ENCODE measurements around the gene INSR.

Gene INSR

DNA sequence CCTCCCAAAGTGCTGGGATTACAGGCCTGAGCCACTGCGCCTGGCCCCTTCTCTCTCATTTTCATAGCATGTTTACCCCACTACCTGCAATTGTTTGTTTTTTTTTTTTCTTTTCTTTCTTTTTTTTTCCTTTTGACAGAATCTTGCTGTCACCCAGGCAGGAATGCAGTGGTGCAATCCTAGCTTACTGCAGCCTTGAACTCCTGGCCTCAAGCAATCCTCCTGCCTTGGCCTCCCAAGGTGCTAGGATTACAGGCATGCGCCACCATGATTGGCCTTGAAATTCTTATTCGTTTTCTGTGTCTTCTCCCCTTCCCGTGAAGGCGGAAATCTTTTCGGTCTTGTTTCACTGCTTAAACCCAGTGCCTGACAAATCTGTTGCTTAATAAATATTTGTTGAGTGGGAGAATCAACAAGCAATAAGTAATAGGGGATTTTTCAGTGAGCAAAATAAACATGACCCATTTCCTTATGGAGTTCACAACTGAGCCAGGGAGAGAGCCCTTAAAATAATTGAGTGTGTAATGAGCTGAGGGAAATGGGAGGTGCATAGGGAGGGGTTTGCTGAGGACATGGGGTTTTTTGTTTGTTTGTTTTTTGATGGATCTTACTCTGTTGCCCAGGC is 1.8 kb upstream of the INSR start:
- DNase-seq (ENCODE audit: low read depth, low spot score): no peak

GRCh38 chr19:7294558-7295212 is 471 bp upstream of the INSR start:
- peak; percentile 65 for DNase-seq (ENCODE audit: low read depth, low spot score)

DNA sequence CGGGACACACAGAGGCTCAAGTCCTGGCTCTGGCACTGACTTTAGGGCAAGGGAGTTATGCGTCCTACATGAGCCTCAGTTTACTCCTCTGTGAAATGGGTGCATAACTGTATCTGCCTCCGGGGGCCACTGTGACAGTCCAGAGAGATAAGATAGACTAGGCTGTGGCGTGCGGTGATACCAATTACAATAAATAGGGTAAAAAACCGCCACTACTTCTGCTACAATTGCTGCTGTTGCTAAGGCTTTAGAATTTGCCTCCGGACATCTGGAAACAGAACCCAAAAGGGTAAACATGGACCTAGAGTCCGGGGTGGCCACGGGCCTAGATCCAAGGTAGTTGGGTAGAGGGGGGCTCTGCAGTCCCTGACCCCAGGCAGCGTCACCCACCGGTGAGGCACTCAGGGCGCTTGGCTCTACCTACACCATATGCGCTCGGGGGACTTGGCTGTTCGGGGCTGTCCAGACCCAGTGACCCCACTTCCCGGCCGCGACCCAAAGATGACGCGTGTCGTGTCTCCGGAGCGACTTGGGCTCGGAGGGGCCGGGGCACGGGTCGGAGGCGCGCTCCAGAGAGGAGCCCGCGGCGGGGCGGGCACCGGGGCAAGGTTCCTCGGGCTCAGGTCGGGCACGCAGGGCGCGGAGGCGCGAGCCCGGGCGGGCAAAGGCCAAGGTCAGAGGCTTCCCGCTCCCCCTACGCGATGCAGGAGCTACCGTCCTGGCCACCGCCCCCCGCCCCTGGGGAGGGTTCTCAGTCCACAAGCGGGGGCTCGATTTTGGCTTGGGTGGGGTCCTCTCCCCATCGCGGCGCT is 1.1 kb downstream of the INSR start:
- DNase-seq (ENCODE audit: low read depth, low spot score): peak; percentile 28

DNA sequence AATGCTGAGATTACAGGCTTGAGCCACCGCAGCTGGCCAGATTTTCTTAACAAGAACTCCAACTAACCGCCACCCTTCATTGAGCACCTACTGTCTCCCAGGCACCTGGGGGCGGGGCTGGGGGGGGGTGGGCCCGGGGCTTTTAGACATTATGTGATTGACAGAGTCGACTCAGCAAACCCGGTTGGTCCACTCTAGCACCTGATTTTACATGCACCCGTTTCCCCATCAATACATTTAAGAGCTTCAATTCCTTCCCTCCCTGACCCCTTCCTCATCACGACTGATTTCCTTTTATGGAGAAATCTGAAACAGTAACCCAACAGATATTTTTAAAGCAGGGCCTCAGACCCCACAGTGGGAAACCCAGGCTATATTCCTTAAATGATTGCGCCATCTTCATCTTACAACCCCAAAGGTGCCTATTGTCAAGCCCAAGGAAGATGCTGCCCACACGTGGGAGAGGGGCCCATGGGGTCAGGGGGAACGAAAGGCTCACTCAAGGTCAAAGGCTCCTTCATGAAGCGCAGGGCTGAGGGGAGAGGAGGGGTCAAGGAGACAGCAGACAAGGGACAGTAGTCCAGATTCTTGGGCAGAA is 1.8 kb downstream of the INSR start:
- no peak for DNase-seq (ENCODE audit: low read depth, low spot score)

- no peak for DNase-seq (ENCODE audit: low read depth, low spot score)
Measured at GRCh38 chr19:7288977-7289376, 5.2 kb downstream of the INSR start.

- no peak for DNase-seq (ENCODE audit: low read depth, low spot score)
Measured at GRCh38 chr19:7288131-7288530, 6.1 kb downstream of the INSR start.

- peak; percentile 22 for DNase-seq (ENCODE audit: low read depth, low spot score)
Measured at GRCh38 chr19:7287722-7288121, 6.5 kb downstream of the INSR start.

GRCh38 chr19:7280940-7281666 is 13.1 kb downstream of the INSR start:
- peak; percentile 9 for DNase-seq (ENCODE audit: low read depth, low spot score)

DNA sequence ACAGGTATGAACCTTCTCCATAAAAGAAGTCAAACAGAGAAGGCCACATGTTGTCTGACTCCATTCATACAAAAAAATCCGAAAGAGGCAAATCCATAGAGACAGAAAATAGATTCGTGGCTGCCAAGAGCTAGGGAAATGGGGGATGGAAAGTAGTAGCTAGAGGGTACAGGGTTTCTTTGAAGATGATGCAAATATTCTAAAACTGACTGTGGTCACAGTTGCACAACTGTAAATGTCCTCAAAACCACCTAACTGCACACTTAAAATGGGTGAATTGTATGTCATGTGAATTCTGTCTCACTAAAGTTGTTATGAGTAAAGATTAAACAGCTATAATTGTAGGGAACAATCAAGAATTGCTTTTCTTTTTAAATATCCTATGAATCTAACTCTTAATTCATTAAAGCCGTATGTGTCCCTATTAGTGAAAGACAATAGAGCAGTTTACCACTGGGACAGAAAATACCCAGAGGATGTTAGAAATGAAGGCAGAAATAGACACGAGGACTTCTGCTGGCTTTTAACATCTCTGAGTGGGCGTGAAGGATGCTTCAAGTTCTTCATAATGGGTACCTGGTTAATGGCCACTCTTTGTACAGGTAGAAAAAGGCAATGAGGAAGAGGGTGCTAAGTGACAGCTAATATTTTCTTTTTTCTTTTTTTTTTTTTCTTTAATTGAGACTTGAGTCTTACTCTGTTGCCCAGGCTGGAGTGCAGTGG is 21.2 kb downstream of the INSR start:
- DNase-seq (ENCODE audit: low read depth, low spot score): no peak

- no peak for DNase-seq (ENCODE audit: low read depth, low spot score)
Measured at GRCh38 chr19:7268705-7269098, 25.5 kb downstream of the INSR start.

- no peak for DNase-seq (ENCODE audit: low read depth, low spot score)
Measured at GRCh38 chr19:7267792-7268704, 26.2 kb downstream of the INSR start.

- DNase-seq (ENCODE audit: low read depth, low spot score): no peak
Measured at GRCh38 chr19:7266832-7267231, 27.4 kb downstream of the INSR start.

DNA sequence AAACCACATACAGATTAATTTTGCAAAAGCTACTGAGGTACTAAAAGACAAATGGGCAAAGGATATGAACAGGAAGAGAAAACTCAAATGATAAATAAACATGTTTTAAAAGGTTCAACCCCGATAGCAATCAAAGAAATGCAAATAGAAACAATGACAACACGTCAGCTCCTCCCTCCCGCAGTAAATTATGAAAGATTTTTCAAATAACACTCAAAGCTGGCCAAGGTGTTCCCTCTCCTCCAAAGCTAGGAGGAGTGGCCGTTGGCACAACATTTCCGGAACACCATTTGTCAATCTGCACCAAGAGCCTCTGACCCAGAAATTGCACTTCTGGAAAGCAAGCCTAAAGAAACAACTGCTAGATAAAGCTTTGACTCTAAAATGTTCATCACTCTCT is 28.3 kb downstream of the INSR start:
- no peak for DNase-seq (ENCODE audit: low read depth, low spot score)

- no peak for DNase-seq (ENCODE audit: low read depth, low spot score)
Measured at GRCh38 chr19:7264858-7265257, 29.4 kb downstream of the INSR start.

DNA sequence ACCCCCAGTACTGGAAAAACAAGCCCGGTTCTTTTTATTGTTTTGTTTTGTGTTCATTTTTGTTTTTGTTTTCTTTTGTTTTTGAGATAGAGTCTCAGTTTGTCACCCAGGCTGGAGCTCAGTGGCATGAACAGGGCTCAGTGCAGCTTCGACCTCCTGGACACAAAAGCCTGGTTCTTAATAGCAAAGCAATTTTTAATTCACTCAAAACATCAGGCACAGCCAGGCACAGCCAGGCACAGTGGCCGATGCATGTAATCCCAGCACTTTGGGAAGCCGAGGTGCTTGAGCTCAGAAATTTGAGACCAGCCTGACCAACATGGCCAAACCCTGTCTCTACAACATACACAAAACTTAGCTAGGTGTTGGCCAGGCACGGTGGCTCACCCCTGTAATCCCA is 30.7 kb downstream of the INSR start:
- DNase-seq (ENCODE audit: low read depth, low spot score): no peak

DNA sequence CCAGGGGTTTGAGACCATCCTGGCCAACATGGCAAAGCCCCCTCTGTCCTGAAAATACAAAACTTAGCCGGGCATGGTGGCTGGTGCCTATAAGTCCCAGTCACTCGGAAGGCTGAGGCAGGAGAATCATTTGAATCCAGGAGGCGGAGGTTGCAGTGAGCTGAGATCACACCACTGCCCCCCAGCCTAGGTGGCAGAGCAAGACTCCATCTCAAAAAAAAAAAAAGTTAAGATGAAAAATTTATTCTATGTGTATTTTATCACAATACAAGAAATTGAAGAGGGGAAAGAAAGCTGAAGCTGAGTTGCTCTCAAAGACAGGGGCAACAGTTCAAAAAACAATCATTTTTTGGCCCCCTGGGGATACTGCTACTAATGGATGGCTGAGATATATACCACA is 31.1 kb downstream of the INSR start:
- no peak for DNase-seq (ENCODE audit: low read depth, low spot score)

GRCh38 chr19:7262470-7262869 is 31.7 kb downstream of the INSR start:
- DNase-seq (ENCODE audit: low read depth, low spot score): peak; percentile 39

DNA sequence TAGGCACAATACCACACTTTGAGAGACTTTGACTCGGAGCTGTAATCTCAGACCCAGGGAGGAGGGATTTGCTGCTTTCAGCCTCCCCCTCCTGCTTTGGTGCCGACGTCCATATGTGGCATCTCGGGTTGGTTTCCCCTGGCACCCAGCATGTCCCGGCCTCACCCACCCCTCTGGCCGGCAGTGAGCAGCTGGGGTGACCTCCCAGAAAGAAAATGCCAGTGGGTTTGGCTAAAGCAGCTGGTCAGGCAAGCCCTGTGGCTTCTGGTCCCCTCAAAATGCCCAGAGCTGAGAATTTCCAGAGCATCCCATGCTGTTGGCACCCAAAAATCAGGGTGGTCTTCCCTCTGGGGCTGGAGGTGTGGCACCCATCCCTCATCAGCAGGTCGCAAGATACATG is 34.1 kb downstream of the INSR start:
- no peak for DNase-seq (ENCODE audit: low read depth, low spot score)

- DNase-seq (ENCODE audit: low read depth, low spot score): no peak
Measured at GRCh38 chr19:7258840-7259395, 35.3 kb downstream of the INSR start.

All from astrocyte of the hippocampus (primary cell).